ENCODE data around the gene MGAT3. TPM values are rescaled to one million over a fixed set of nuclear protein-coding genes. Genes with fewer than 3 reads are reported as not detected.

Gene MGAT3
- total and polyA plus RNA-seq, 9 donors: 0.91 to 5.9 (median 2.1) TPM

DNA sequence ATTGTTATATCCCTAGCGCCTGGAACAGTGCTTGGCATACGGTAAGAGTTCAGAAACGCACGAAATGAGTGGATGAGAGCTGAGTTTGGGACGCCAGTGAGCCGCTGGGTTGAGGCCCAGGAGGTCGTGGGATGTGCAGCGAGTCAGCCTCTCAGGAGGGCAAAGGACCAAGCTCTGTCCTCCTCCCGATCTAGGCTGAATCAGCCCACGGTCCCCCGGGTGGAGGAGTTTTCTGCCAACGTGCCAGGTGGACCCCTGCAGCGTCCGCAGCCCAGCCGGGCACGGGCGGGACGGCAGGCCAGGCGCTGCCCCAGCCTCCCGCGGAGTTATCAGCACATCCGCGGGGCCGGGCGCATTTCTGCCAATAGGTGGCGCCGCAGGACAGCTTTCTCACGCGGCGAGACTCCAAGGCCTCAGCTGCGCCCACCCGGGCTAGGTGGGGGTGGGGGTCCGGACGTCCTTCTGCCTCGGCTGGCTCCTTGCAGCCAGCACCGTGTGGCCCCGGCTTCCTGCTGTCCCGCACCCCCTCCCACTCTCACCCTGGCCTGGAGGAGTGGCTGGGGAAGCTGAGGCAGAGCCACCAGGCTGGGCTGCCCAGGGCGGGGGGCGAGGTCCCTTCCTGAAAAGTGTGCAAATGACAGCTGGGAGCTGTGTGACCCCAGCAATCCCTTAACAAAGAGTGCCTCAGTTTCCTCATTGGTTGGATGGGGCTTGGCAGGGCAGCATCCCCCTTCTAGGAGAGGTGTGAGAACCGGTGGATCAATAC lies 78.0 kb downstream of the MGAT3 start:
- H3K27ac ChIP-seq: peak overlapping the region in 1 of 2 donors; percentile 25
- TF ChIP-seq EP300 (IDR thresholded peaks at IDR 0.05): no peak
- TF ChIP-seq, protein P1, sequence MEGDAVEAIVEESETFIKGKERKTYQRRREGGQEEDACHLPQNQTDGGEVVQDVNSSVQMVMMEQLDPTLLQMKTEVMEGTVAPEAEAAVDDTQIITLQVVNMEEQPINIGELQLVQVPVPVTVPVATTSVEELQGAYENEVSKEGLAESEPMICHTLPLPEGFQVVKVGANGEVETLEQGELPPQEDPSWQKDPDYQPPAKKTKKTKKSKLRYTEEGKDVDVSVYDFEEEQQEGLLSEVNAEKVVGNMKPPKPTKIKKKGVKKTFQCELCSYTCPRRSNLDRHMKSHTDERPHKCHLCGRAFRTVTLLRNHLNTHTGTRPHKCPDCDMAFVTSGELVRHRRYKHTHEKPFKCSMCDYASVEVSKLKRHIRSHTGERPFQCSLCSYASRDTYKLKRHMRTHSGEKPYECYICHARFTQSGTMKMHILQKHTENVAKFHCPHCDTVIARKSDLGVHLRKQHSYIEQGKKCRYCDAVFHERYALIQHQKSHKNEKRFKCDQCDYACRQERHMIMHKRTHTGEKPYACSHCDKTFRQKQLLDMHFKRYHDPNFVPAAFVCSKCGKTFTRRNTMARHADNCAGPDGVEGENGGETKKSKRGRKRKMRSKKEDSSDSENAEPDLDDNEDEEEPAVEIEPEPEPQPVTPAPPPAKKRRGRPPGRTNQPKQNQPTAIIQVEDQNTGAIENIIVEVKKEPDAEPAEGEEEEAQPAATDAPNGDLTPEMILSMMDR (IDR thresholded peaks at IDR 0.05): peak; percentile 85 to 98 (median 97)
- H3K36me3 ChIP-seq: no peaks in the 10 kb centered on the region
- no peaks in the 10 kb centered on the region for H3K9me3 ChIP-seq
- peaks cover 3% of the 10 kb centered on the region for H3K4me1 ChIP-seq (ENCODE audit: insufficient read depth)
- H3K27me3 ChIP-seq: no peaks in the 10 kb centered on the region
- H3K4me3 ChIP-seq: peak overlapping the region; percentile 8
- WGBS, 3 donors: 4 to 10% (median 6%) methylated on average over 18 to 41 of the region's 41 CpGs
- intact Hi-C loops (cut with DNase I): loop anchor here (5.0 to 10.0 kb wide), 5 partner anchors 217 to 813 kb away; partner anchors contain the start of genes ADSL (in 1 of the 4) and RPL3 (in 1 of the 4)
- peak; percentile 82 to 95 (median 90) for DNase-seq

DNA sequence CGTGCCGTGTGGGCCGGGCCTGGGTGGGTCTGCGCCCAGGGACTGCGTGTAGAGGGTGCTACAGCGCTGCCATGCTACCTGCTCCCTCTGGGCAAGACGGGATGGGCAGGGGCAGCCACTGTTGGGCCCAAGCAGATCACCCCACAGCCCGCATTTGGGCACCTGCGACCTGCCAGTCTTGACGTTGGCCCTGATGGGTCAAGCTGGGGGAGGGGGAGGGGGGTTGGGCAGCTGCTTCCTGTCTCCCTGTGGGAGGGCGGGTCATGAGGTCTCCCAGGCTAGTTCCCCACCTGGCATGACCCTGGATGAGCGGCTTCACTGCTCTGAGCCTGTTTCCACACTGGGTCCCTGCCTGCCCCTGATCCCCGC lies 78.5 kb downstream of the MGAT3 start:
- H3K27ac ChIP-seq: no peak overlapping the region

DNA sequence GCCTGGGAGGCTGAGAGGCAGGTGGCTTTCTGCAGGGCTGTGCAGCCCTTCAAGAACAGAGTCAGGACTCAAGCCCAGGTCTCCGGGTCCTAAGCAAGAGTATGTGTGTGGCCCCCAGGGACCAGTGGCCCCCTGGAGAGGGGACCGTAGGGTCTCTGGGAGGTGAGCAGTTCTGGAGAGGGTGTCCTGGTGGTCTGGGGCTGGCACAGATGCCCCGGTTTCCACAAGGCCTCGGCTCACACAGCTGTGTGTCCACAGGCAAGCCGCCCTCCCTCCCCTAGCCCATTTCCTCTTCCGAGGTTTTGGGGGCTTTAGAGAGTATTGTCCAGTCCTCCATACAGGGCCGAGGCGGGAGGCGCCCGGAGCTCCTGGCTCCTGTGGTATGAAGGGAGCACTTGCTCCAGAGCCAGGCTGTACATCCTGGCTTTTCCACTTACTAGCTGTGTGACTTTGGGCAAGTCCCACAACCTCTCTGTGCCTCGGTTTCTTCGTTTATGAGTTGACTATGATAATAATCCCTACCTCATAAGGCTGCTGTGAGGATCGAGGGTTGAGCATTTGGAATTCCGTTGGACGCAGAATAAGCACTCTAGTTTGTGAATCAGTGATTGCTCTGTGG lies 79.1 kb downstream of the MGAT3 start:
- H3K27ac ChIP-seq: no peak overlapping the region
- peaks cover 2% of the 10 kb centered on the region for H3K4me1 ChIP-seq (ENCODE audit: insufficient read depth)
- intact Hi-C loops (cut with DNase I): loop anchor here (2.0 to 10.0 kb wide), 4 partner anchors 361 to 489 kb away; no protein-coding TSS in a partner anchor
- H3K27me3 ChIP-seq: no peaks in the 10 kb centered on the region
- H3K9me3 ChIP-seq: no peaks in the 10 kb centered on the region
- TF ChIP-seq, protein P1 (IDR thresholded peaks at IDR 0.05): no peak
- TF ChIP-seq POLR2A (IDR thresholded peaks at IDR 0.05): no peak
- no peak for TF ChIP-seq EP300 (IDR thresholded peaks at IDR 0.05)
- peak in 1 of 5 donors; percentile 24 for DNase-seq
- H3K36me3 ChIP-seq: no peaks in the 10 kb centered on the region
- 85 to 89% (median 85%) methylated on average over 15 of the region's 15 CpGs for WGBS, 3 donors
- no peak overlapping the region for H3K4me3 ChIP-seq

More for the DNA sequence above, 78.5 kb downstream of the MGAT3 start:
- DNase-seq: peak in 1 of 5 donors; percentile 53
- Histone ChIP-seq H3K27me3 (no peaks in the 10 kb centered on the region), H3K9me3 (no peaks in the 10 kb centered on the region), H3K4me1 (ENCODE audit: insufficient read depth) (peaks cover 3% of the 10 kb centered on the region), H3K36me3 (no peaks in the 10 kb centered on the region), H3K4me3 (no peak overlapping the region)
- intact Hi-C loops (cut with DNase I): loop anchor here in 3 of 4 donors (5.0 to 10.0 kb wide), 3 partner anchors 361 to 489 kb away; no protein-coding TSS in a partner anchor
- WGBS, 3 donors: 48 to 57% (median 54%) methylated on average over 11 to 13 of the region's 13 CpGs
- TF ChIP-seq, protein P1 (IDR thresholded peaks at IDR 0.05): no peak
- TF ChIP-seq EP300 (IDR thresholded peaks at IDR 0.05): no peak
- TF ChIP-seq POLR2A (IDR thresholded peaks at IDR 0.05): no peak

DNA sequence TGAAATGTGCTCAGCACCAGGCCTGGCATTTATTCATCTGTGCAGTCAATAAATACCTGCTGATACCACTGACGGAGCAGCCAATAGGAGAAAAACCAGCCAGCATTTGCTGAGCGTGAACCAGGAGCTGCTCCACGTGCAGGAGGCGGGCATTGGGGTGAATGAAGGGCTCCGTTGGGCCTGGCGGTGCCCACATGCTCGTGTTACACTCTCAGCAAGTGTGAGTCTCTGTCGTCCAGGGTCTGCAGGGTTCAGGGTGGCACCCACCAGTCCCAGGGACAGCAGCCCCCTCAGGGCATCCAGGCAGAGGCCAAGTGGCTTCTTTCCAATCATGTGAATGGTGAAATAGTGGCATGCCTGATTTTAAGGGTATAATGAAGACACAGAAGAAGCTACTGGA lies 79.9 kb downstream of the MGAT3 start:
- Histone ChIP-seq H3K4me1 (ENCODE audit: insufficient read depth) (no peaks in the 10 kb centered on the region), H3K27ac (no peak overlapping the region), H3K36me3 (no peaks in the 10 kb centered on the region), H3K9me3 (no peaks in the 10 kb centered on the region), H3K4me3 (no peak overlapping the region), H3K27me3 (no peaks in the 10 kb centered on the region)
- intact Hi-C loops (cut with DNase I): loop anchor here (2.0 to 10.0 kb wide), 4 partner anchors 362 to 488 kb away; no protein-coding TSS in a partner anchor
- TF ChIP-seq EP300 (IDR thresholded peaks at IDR 0.05) (no peak), POLR2A (IDR thresholded peaks at IDR 0.05) (no peak)
- TF ChIP-seq, protein P1 (IDR thresholded peaks at IDR 0.05): no peak
- WGBS, 3 donors: 59 to 67% (median 60%) methylated on average over 8 of the region's 8 CpGs
- DNase-seq: no peak
